Gastrocnemius medialis (tissue), 4 donors: ENCODE results near the gene TAS1R2. TPM values are rescaled to one million over a fixed set of nuclear protein-coding genes. Genes with fewer than 3 reads are reported as not detected.
"Not testable (repeated sequence)": the region's sequence is repeated elsewhere in the genome, so short reads cannot be mapped to it uniquely, and the experiment has no call there.

Source experiments
- ATAC-seq, 2 donors: fragments of 150-250 bp; one replicate each; pipeline ENCODE4 v1.9.1; 2016
- DNase-seq, 2 donors: peaks; one replicate each; pipeline ENCODE4 v3.0.0-alpha.2; 2019
- H3K27ac ChIP-seq, 4 donors: fragments of 200-600 bp; sonication (generic); 1 replicate in 1 of 4; 2 replicates in 3 of 4; pipeline ENCODE4 v1.5.1; 2016 to 2018; ENCODE audit warnings: mild to moderate bottlenecking in 2 of 4, moderate library complexity in 1 of 4
- H3K27me3 ChIP-seq, 3 donors: fragments of 200-600 bp; sonication (generic) in 2 of 3; 1 replicate in 1 of 3; 2 replicates in 2 of 3; pipeline versions ENCODE4 v1.5.1 to v1.6.0; 2016 to 2019; ENCODE audit warnings: mild to moderate bottlenecking in 1 of 3, moderate library complexity in 1 of 3
- H3K36me3 ChIP-seq, 2 donors: fragments of 200-600 bp; sonication (generic) in 1 of 2; one replicate each; pipeline ENCODE4 v1.5.1; 2017 to 2018
- H3K4me1 ChIP-seq, 2 donors: fragments of 200-600 bp; sonication (generic) in 1 of 2; one replicate each; pipeline ENCODE4 v1.5.1; 2016 to 2017; ENCODE audit warnings: mild to moderate bottlenecking in 2 of 2
- H3K4me3 ChIP-seq, 4 donors: fragments of 200-600 bp; sonication (generic) in 3 of 4; 1 replicate in 1 of 4; 2 replicates in 3 of 4; pipeline ENCODE4 v1.5.1; 2016 to 2019; ENCODE audit warnings: mild to moderate bottlenecking in 2 of 4
- H3K9me3 ChIP-seq, 3 donors: fragments of 200-600 bp; sonication (generic) in 2 of 3; 1 replicate in 1 of 3; 2 replicates in 2 of 3; pipeline ENCODE4 v1.5.1; 2016 to 2019
- CTCF ChIP-seq, 5 experiments: fragments of 450-650 bp in 3 of 5; fragments of 200-600 bp in 2 of 5; sonication (generic) in 2 of 5; IDR thresholded peaks in 4 of 5; conservative IDR thresholded peaks in 1 of 5; 1 replicate in 4 of 5; 2 replicates in 1 of 5; pipeline ENCODE4 v1.5.1; 2016 to 2019; ENCODE audit warnings: antibody characterized with exemption in 5 of 5, mild to moderate bottlenecking in 3 of 5, moderate library complexity in 3 of 5
- POLR2A ChIP-seq, 2 donors: fragments of 450-650 bp; IDR thresholded peaks; one replicate each; pipeline ENCODE4 v1.6.1; 2017; ENCODE audit warnings: antibody characterized with exemption in 2 of 2, mild to moderate bottlenecking in 2 of 2, moderate library complexity in 2 of 2
- in situ Hi-C, 4 donors: fragments of 200-750 bp; cut with MboI; loops; one replicate each; pipeline versions ENCODE4 v1.15.0 to v1.8.0; 2017; ENCODE audit warnings: low sequenced_read_pairs in 4 of 4
- intact Hi-C: fragments of 100-400 bp; cut with DNase I; formaldehyde crosslinking; loops from one replicate; pipeline ENCODE4 v1.15.1; 2023; ENCODE audit warnings: low total_unique reads
- total RNA-seq, 4 donors: library from RNA; depleted of rRNA; stranded (reverse); fragments of >200 nt; gene quantifications; one replicate each; pipeline versions ENCODE4 v1.1.0 to v1.2.3, GENCODE V29; 2016

TAS1R2 gene
- total RNA-seq, 4 donors from 2014 or later: not detected

- H3K4me1 ChIP-seq: peaks cover 0 to 4% of the 10 kb centered on the region in 2 donors
- H3K4me3 ChIP-seq: no peak overlapping the region
- H3K27me3 ChIP-seq: no peaks in the 10 kb centered on the region
- DNase-seq: no peak
- in situ Hi-C loops (no loop called here), intact Hi-C loops (loop anchor here (2.0 kb wide), 1 partner anchor 277 kb away; no protein-coding TSS in a partner anchor)
- H3K36me3 ChIP-seq: peaks cover 0 to 8% of the 10 kb centered on the region in 2 donors
- H3K27ac ChIP-seq: no peak overlapping the region
- no peak for ATAC-seq
- no peaks in the 10 kb centered on the region for H3K9me3 ChIP-seq
- no peak for TF ChIP-seq POLR2A (IDR thresholded peaks at IDR 0.05)
- TF ChIP-seq CTCF (IDR thresholded peaks at IDR 0.05 in 4 of 5, conservative IDR thresholded peaks at IDR 0.05 in 1 of 5): no peak
These were observed 14.6 kb upstream of the TAS1R2 start for GRCh38 chr1:18874036-18874435.

- Histone ChIP-seq H3K36me3 (peaks cover 0 to 8% of the 10 kb centered on the region in 2 donors), H3K4me1 (peaks cover 0 to 4% of the 10 kb centered on the region in 2 donors), H3K9me3 (no peaks in the 10 kb centered on the region), H3K27ac (no peak overlapping the region), H3K27me3 (no peaks in the 10 kb centered on the region), H3K4me3 (no peak overlapping the region)
- in situ Hi-C loops (no loop called here), intact Hi-C loops (no loop called here)
- DNase-seq (no peak), ATAC-seq (no peak)
- TF ChIP-seq CTCF (IDR thresholded peaks at IDR 0.05 in 4 of 5, conservative IDR thresholded peaks at IDR 0.05 in 1 of 5) (no peak), POLR2A (IDR thresholded peaks at IDR 0.05) (no peak)
These were observed 12.7 kb upstream of the TAS1R2 start for GRCh38 chr1:18872071-18872611.

- no peak for DNase-seq
- H3K36me3 ChIP-seq: peaks cover 0 to 8% of the 10 kb centered on the region in 2 donors
- intact Hi-C loops (no loop called here), in situ Hi-C loops (no loop called here)
- no peak for ATAC-seq
- H3K4me1 ChIP-seq: peaks cover 0 to 4% of the 10 kb centered on the region in 2 donors
- H3K27me3 ChIP-seq: no peaks in the 10 kb centered on the region
- TF ChIP-seq POLR2A (IDR thresholded peaks at IDR 0.05) (no peak), CTCF (IDR thresholded peaks at IDR 0.05 in 4 of 5, conservative IDR thresholded peaks at IDR 0.05 in 1 of 5) (no peak)
- H3K4me3 ChIP-seq: no peak overlapping the region
- H3K9me3 ChIP-seq: no peaks in the 10 kb centered on the region
- H3K27ac ChIP-seq: no peak overlapping the region
These were observed 12.1 kb upstream of the TAS1R2 start for GRCh38 chr1:18871401-18872070.

GRCh38 chr1:18870957-18871356 is 11.5 kb upstream of the TAS1R2 start:
- Histone ChIP-seq H3K4me1 (peaks cover 0 to 4% of the 10 kb centered on the region in 2 donors), H3K27ac (no peak overlapping the region), H3K9me3 (no peaks in the 10 kb centered on the region), H3K27me3 (no peaks in the 10 kb centered on the region), H3K36me3 (peaks cover 0 to 8% of the 10 kb centered on the region in 2 donors), H3K4me3 (no peak overlapping the region)
- no peak for DNase-seq
- intact Hi-C loops (no loop called here), in situ Hi-C loops (no loop called here)
- no peak for ATAC-seq
- TF ChIP-seq CTCF (IDR thresholded peaks at IDR 0.05 in 4 of 5, conservative IDR thresholded peaks at IDR 0.05 in 1 of 5): no peak
- no peak for TF ChIP-seq POLR2A (IDR thresholded peaks at IDR 0.05)

- H3K9me3 ChIP-seq, H3K27ac ChIP-seq, H3K36me3 ChIP-seq, intact Hi-C loops, H3K4me1 ChIP-seq, H3K27me3 ChIP-seq, ATAC-seq, in situ Hi-C loops, H3K4me3 ChIP-seq, DNase-seq: not testable (repeated sequence)
These were observed 11.1 kb upstream of the TAS1R2 start for GRCh38 chr1:18870595-18870865.
